NCI-H2107 treated with DMSO at 0.1 percent for 48 hours (cell line): ENCODE data around the gene TMEM167A.

Source experiments
- DNase-seq: peaks from one replicate; lab custom pipeline; 2025; ENCODE audit not compliant: unreplicated experiment; lab: John Stamatoyannopoulos, UW

Gene TMEM167A

DNA sequence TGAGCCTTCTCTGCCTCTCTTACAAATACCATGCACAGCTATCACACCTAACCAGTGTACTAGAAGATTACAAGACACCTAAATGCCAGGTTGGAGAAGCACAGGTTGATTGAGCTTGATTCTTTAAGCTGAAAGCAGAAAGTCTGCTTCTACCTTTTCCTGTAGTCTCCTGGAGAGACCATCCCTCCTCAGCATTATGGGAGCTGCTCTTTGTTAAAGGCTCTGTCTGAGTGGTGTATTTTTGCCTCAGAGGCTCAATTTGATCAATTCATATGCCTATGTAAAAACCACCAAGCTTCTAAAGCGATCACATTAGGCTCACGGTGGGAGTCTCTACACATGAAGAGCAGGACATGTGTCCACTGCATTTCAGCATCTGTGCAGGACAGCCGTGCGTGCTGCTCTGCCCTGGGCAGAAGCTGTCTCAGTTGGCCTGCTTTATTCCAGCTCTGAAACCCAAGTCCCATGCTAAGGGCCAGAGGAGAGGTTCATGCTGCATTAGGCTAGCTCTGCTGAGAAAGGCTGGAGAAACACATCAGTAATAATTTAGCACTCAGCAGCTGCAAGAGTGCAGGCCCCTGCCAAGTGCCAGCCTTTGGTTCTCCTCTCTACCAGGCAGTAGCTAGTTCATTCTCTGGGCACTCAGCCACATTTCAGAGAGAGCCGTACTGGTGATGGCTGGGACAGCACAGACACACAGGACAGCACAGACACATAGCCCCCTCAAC lies 41.7 kb downstream of the TMEM167A start:
- peak; percentile 31 for DNase-seq

DNA sequence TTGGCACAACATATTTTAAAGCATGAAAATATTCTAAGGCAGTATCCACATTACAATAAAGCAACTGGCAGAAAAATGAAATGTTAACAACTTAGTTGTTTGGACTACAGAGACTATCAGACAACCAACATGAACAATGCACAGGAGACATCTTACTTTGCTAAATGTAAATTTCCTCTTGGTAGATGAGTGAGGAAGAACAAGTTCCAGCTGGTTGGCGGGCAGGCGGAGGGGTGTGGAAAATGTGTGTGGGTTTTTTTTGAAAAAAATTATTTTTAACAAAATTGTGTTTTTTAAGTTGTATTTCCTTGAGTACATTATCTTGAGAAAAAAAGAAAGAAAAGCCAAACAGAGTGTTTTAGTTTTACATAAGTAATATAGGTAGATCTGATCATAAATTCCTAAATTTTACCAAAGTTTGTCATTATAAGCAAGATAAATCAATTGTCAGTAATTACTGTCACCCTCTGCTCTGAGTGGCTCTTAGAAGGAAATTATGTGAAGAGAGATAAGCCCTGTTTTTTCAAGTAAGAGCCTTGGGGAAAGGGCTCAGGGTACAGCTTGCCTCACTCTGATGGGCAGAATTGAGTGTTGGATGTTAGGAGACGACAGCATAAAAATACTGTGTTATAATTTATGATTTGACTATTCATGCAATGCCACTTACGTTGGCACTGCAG lies 42.5 kb downstream of the TMEM167A start:
- no peak for DNase-seq

DNA sequence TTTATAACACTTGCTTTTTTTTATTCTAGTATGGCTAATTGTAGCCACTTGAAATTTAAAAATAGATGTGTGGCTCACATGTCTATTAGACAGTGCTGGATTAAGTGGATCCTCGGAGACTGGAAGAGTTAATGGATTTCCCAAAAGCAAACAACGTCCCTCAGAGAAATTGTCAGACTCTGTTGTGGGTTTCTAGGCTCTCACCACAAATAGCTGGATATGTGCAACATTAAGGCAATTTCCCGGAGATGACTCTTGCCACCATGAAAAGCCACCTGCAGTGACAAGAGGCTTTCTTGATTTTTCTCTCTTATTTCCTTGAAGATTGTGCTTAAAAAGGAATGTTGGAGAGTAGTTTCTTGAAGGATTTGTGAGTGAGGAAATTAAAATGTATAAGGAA lies 43.2 kb downstream of the TMEM167A start:
- peak; percentile 38 for DNase-seq

DNA sequence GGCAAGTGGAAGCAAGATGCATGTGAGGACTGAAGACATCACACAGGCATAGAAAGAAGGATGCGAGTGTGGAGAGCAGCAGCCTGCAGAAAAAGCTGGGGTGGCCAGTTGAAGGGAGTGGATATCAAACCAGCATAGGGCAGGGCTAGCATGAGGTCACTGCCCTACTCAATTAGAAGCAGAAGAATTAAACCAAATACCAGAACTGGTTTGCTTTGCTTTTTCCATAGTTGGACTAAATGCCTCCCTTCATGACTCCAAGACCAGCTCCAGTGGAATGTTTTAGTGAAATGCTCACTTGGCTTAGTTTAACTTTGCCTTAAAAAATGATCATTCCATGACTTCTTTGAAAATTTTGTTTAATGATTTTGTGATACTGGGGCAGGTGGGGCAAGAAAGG lies 45.8 kb downstream of the TMEM167A start:
- DNase-seq, result no peak

DNA sequence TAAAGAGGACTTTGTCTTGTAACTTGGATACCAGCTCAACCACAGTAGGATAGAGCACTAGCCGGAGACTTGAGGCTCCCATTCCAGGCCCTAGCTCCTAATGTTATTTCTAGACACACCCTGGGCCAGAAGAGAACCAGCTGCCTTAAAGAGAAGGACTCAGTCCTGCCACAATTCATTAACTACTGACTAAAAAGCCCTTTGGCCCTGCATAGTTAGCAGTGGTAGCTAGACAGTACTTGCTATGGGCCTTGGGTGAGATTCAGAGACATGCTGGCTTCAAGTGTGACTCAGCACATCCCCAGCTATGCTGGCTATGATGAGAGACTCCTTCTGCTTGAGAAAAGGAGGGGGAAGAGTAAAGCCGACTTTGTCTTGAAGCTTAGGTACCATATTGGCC lies 47.3 kb downstream of the TMEM167A start:
- no peak for DNase-seq

DNA sequence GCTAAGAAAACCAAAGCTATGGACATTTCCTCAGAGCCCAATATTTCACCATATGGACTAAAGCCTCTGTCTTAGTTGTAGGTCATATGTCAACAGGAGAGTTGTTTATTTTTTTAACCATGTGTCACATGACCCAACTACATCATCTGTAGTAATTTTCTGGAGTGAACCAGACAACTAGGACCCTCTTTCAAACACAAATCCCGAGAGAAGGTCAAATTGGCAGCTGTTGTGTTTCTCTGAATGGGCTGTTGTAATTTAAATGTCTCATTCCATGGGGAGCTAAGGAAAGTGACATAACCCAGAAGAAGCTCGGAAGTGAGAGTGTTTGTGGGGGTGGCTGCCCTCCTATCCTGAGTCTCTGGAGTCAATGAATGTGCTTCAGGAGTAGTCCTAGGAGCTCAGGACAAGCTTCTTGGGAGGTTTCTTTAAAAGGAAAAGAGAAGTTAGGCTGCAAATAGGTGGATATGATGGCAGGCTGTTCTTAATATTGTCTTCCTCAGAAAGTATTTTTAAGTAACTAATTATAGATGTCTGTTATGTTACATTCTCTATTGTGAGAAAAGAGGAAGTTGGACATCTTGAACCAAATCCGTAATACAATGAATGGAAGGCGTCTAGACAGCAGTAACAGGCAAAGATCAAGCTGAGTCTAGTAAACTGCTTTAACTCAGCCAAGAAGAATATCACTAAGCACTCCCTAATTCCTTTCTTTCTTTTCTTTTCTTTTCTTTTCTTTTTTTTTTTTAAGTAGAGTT lies 50.1 kb downstream of the TMEM167A start:
- no peak for DNase-seq

DNA sequence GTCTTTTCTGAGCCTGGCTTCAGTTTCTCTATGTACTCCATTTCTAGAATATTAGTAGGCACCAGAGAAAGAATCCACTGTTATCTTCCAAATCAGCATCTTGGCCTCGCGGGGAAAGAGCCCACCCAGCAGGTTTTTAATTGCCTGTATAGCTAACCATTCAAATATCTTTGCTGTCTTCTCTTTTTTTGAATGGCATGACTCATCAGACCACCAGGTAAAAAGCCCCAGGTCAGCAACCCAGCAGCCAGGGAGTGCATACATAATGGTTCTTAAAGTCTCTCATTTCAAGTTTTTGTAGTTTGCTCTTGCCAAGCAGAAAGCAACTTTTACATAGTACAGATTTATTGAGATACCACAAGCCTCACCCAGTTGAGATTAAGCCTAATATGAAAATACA lies 50.7 kb downstream of the TMEM167A start:
- no peak for DNase-seq

DNA sequence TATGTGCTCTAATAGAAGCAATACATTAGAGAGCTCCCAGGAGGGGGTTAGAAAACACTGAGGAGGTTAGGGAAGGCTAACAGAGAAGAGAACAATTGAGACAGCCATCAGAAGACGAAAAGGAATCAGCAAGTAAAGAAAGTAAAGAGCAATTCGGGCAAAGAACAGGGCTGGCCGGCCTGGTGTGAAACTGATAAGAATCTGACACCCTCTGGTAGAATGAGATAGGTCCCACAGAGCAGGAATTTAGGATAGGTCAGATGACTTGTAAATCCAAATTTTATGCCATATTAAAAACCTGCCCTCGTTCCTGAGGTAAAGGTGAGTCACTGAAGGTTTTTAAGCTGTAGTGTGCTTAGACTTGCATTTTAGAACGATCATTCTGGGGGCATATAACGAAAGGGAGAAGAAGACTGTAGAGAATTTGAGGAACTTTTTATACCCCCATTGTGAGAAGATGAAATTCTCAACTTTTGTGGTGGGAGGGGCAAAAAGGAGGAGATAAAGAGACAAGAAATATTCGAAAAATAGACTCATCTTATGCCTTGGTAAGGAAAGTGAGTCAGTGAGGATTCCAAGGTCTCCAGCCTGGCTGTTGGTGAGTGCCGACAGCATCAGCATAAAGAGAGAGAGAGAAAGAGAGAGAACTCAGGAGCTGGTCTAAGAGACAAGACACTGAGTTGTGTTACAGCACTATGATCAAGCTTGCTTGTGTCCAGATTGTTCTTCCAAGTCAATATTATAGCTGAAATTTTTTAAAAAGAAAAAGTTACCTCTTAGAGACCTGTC lies 51.3 kb downstream of the TMEM167A start:
- DNase-seq, result no peak

DNA sequence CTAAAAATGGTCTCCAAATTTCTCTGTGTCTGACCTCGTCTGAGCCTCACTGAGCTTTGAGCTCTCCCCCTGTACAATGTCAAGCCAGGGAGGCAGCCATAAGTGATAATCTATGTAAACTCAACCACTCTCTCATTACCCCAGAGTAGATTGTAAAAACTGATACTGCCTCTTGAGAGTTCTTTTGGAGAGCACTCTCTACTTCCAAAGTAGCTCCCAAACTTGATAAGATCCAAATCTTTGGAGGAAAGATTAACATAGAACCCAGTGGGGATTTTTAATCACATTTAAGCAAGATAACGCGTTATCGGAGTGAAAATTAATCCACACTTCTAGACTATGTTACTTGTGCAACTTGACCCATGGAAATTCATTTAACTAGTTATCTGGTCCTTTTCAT lies 54.9 kb downstream of the TMEM167A start:
- DNase-seq, result no peak

DNA sequence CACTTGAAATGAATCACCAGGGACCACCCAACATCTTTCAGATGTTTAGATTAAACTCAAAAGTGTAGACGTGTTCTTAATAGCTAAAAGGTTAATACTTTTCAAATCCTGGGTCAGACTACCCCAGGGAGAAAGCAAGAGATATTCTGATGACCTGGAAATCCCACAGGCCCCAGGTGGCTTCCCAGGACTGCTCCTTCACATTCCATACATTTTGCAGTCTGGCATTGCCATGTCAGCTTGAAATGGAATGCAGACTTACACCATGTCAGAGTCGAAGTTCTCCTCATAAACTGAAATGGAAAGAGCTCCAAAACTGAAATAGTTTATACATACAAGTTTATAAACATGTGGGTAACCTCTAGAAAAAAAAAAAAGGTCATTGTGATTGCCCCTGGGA lies 61.5 kb downstream of the TMEM167A start:
- no peak for DNase-seq

DNA sequence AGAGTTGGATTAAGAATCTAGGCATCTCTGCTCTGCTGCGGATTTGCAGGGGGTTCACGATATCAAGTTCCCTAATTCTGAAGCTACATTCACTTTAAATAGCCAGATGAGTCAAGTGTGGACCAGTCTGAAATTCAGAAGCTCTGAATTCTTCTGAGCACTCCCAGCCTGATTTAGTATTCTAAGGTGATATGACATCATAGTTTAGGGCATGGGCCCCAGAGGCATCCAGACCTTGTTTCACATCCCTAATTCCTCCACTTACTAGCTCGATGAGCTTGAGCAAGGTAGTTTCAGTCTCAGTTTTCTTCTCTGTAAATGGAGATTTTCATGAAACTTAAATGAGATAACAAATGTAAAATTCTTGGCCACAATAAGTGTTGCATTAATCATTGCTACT lies 65.2 kb downstream of the TMEM167A start:
- no peak for DNase-seq

DNA sequence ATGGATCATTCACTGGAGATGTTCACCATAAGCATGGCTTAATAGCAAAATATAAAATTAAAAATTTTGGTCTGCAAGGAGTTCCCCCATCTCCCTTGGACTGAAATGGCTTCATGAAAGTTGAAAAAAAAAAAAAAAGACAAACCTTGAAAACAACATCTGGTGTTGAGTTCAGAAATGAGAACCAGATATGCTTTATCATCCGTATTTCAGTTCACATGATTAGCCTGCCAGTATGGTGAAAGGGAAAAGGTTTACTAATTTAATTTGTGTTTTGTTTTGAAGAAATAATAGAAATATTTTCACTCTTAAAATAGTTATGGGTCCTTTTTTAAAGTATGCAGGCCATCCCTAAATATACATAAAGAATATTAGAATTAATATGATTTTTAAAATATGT lies 67.8 kb downstream of the TMEM167A start:
- DNase-seq, result no peak

DNA sequence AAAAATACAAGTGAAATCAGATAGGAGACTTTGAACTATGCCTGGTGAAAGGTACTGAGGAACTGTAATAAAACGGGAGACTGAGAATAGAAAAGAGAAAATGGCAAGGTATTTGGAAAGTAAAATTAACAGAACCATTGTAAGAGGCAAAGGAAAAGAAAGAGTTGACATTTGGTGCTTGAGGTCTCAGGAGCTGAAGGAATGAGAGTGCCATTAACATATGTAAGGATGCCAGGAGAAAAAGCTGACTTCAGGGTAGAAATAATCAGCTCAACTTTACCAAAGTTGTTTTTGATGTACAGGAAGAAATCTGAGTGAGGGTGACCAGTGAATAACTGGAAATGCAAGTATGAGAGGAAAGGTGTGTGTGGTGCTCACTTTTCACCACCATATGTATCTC lies 69.4 kb downstream of the TMEM167A start:
- DNase-seq, result no peak

DNA sequence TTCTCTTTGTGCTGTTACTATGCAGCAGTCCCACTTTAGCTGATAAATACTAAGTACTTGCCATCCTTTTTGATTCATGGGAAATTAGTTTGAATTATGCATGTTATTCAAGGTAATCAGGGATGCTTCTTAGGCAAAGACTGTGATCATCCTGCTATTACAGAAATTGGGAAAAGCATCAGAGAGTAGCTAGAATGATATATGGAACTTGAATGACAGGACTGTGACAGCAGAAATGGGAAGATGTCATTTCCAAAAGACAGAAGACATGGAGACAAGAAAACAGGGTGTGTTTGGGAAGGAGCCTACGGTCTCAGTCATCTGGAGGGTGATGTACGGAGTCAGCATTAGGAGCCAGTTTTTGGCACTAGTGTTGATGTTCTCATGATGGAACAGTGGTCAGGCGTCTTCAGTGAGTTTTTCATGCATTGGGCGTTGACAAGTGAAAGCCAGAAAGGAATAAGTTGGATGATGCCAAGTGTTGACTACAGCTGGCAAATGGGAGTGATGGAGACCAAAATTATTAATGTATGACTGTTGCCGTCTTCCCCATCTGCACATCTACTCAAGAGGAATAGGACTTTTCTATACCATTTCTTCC lies 70.4 kb downstream of the TMEM167A start:
- no peak for DNase-seq

DNA sequence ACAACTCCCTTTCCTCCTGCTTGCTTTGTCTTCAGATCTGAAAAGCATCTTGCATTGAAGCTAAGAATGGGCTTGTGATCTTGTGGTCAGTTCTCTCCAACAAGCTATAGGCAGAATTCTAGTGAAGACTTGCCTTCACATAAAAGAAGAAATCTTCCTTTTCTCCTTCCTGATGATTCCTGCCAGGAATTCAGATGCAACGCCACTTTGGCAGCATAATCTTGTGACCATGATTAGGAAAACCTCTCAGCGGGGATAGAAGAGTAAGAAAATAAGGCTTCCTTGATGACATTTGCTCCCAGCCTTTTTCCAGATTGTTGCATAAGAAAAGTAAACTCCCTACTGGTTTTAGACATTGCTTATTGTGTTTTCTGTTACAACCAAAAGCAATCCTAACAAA lies 73.4 kb downstream of the TMEM167A start:
- DNase-seq, result no peak
